Peyer's patch (tissue), 4 donors: ENCODE results near the gene RCCD1.

ENCODE experiments used
- CTCF ChIP-seq, 6 experiments: fragments of 450-650 bp in 4 of 6; fragments of 200-600 bp in 2 of 6; sonication (generic) in 1 of 6; IDR thresholded peaks; one replicate each; pipeline ENCODE4 v1.5.1; 2017 to 2019; ENCODE audit warnings: antibody characterized with exemption in 6 of 6, mild to moderate bottlenecking in 3 of 6, moderate library complexity in 1 of 6
- POLR2A ChIP-seq, 2 donors: fragments of 450-650 bp; IDR thresholded peaks; one replicate each; pipeline ENCODE4 v1.5.1; 2017; ENCODE audit warnings: antibody characterized with exemption in 2 of 2, mild to moderate bottlenecking in 2 of 2, moderate library complexity in 2 of 2

- TF ChIP-seq CTCF (IDR thresholded peaks at IDR 0.05) (no peak), POLR2A (IDR thresholded peaks at IDR 0.05) (no peak)
These were observed 5.8 kb downstream of the RCCD1 start for GRCh38 chr15:90960298-90961091.
